ENCODE measurements around the gene GATD1.

DNA sequence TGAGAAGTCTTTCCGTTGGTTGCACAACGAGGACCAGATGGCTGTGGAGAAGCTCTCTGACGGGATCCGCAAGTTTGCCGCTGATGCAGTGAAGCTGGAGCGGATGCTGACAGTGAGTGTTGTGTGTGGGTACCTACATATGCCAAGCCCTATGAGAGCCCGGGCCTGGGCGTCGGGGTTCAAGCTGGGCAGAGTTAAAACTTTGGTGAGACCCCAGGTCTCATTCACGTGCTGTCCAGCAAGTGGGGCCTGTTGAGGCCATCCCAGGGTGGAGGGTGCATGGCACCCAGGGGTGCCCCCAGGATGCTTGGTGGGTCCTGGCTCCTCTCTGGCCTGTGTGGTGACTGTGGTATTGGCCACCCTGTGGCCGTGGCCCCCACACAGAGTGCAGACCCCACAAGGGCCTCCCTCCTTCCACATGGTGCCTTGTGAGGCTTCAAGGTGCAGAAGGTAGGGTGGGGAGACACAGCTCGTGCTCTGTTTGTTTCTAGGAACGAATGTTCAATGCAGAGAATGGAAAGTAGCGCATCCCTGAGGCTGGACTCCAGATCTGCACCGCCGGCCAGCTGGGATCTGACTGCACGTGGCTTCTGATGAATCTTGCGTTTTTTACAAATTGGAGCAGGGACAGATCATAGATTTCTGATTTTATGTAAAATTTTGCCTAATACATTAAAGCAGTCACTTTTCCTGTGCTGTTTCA lies 12.8 kb downstream of the GATD1 start:
- TF ChIP-seq TAF1 (IDR thresholded peaks at IDR 0.05; ENCODE audit: low read depth) (no peak), YY1 (IDR thresholded peaks at IDR 0.05; ENCODE audit: low read depth) (no peak), CEBPB (IDR thresholded peaks at IDR 0.05) (no peak), TEAD4 (IDR thresholded peaks at IDR 0.05) (no peak), ZBTB7A (IDR thresholded peaks at IDR 0.05; ENCODE audit: low read depth) (no peak), EP300 (IDR thresholded peaks at IDR 0.05; ENCODE audit: borderline replicate concordance) (no peak)
- TF ChIP-seq, protein P1, sequence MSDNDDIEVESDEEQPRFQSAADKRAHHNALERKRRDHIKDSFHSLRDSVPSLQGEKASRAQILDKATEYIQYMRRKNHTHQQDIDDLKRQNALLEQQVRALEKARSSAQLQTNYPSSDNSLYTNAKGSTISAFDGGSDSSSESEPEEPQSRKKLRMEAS (IDR thresholded peaks at IDR 0.05): no peak
- TF ChIP-seq, protein P2, sequence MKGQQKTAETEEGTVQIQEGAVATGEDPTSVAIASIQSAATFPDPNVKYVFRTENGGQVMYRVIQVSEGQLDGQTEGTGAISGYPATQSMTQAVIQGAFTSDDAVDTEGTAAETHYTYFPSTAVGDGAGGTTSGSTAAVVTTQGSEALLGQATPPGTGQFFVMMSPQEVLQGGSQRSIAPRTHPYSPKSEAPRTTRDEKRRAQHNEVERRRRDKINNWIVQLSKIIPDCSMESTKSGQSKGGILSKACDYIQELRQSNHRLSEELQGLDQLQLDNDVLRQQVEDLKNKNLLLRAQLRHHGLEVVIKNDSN (IDR thresholded peaks at IDR 0.05): no peak
